A549 (cell line): ENCODE measurements around the gene PRKRA. TPM values are rescaled to one million over a fixed set of nuclear protein-coding genes. Genes with fewer than 3 reads are reported as not detected.

ENCODE experiments used
- ATAC-seq, 2 experiments: fragments of 200-7000 bp in 1 of 2; fragments of >200 bp in 1 of 2; cut with Nextera tagmentation in 1 of 2; cut with Tn5 transposase in 1 of 2; 3 replicates each; pipeline versions ENCODE4 v1.8.0 to v1.9.1; 2018 to 2020; ENCODE audit warnings: mild to moderate bottlenecking in 1 of 2, moderate library complexity in 1 of 2
- CTCF ChIA-PET: fragments of 300-600 bp; sonication (Branson Sonifier 250); formaldehyde crosslinking; extraction: SDS; loops from one replicate; lab custom pipeline; 2021; ENCODE audit warnings: antibody characterized with exemption, inconsistent platforms; lab: Yijun Ruan, JAX
- POLR2A ChIA-PET: fragments of 350-600 bp; formaldehyde crosslinking; extraction: SDS; loops from one replicate; lab custom pipeline; 2021; ENCODE audit warnings: antibody characterized with exemption, inconsistent platforms; lab: Yijun Ruan, JAX
- DNase-seq, 2 experiments: peaks; one replicate each; pipeline versions ENCODE4 v3.0.0 to v3.0.0-alpha.2; 2011 to 2016; ENCODE audit warnings: low read depth in 1 of 2, low spot score in 1 of 2
- FAIRE-seq: peaks from 2 replicates; lab custom pipeline; 2011; peaks lifted over from hg19 to GRCh38; lab: Jason Lieb, UNC
- H3K27ac ChIP-seq, 2 experiments: fragments of >200 bp; sonication (Bioruptor Twin); formaldehyde crosslinking; 3 replicates each; pipeline ENCODE4 v1.5.1; 2016 to 2017
- H3K4me1 ChIP-seq: fragments of >200 bp; sonication (Bioruptor Twin); formaldehyde crosslinking; 3 replicates; pipeline ENCODE4 v1.6.1; 2016
- H3K4me2 ChIP-seq: fragments of >200 bp; sonication (Bioruptor Twin); formaldehyde crosslinking; 3 replicates; pipeline ENCODE4 v1.6.1; 2016
- H3K4me3 ChIP-seq: fragments of >200 bp; sonication (Bioruptor Twin); formaldehyde crosslinking; 3 replicates; pipeline ENCODE4 v1.5.1; 2016
- H3K9me3 ChIP-seq: fragments of >200 bp; sonication (Bioruptor Twin); formaldehyde crosslinking; 3 replicates; pipeline ENCODE4 v1.6.1; 2016
- CBX2 ChIP-seq: fragments of 200-600 bp; sonication (generic); IDR thresholded peaks from 2 replicates; pipeline ENCODE4 v1.6.1; 2016; ENCODE audit warnings: low read depth, mild to moderate bottlenecking, borderline replicate concordance
- CEBPB ChIP-seq, 2 experiments: fragments of >200 bp in 1 of 2; sonication (Bioruptor Twin) in 1 of 2; formaldehyde crosslinking in 1 of 2; IDR thresholded peaks; 2 replicates each; pipeline ENCODE4 v1.6.1; 2012 to 2016
- ESRRA ChIP-seq: fragments of 150-350 bp; IDR thresholded peaks from 2 replicates; pipeline ENCODE4 v1.6.1; 2014; ENCODE audit warnings: mild to moderate bottlenecking, low read length, borderline replicate concordance
- FOSB ChIP-seq: fragments of 250-450 bp; sonication (Bioruptor Pico); IDR thresholded peaks from 2 replicates; pipeline ENCODE4 v1.5.0; 2020; ENCODE audit warnings: mild to moderate bottlenecking, moderate library complexity
- GATA3 ChIP-seq: IDR thresholded peaks from 2 replicates; pipeline ENCODE4 v1.6.1; 2012; ENCODE audit warnings: borderline replicate concordance
- HDAC2 ChIP-seq: fragments of 200-600 bp; sonication (generic); IDR thresholded peaks from 2 replicates; pipeline ENCODE4 v1.6.1; 2016
- JUN ChIP-seq, 2 experiments: fragments of >200 bp; sonication (Bioruptor Twin); formaldehyde crosslinking; IDR thresholded peaks; 2 replicates in 1 of 2; 3 replicates in 1 of 2; pipeline ENCODE4 v1.6.1; 2016 to 2017
- KDM1A ChIP-seq: fragments of 200-600 bp; sonication (generic); IDR thresholded peaks from 2 replicates; pipeline ENCODE4 v1.6.1; 2016; ENCODE audit warnings: low read depth, mild to moderate bottlenecking
- MAFK ChIP-seq: fragments of 450-650 bp; IDR thresholded peaks from 2 replicates; pipeline ENCODE4 v1.6.1; 2014; ENCODE audit not compliant: partially characterized antibody
- MAZ ChIP-seq: fragments of 150-350 bp; IDR thresholded peaks from 2 replicates; pipeline ENCODE4 v1.6.1; 2014; ENCODE audit warnings: antibody characterized with exemption, low read depth, low read length, borderline replicate concordance
- NFE2L2 ChIP-seq: fragments of 150-350 bp; conservative IDR thresholded peaks from 2 replicates; pipeline ENCODE4 v1.6.1; 2014; ENCODE audit warnings: low read length
- NR3C1 ChIP-seq: fragments of >200 bp; sonication (Bioruptor Twin); formaldehyde crosslinking; IDR thresholded peaks from 3 replicates; pipeline ENCODE4 v1.6.1; 2017
- PHF8 ChIP-seq: fragments of 200-600 bp; sonication (generic); IDR thresholded peaks from 2 replicates; pipeline ENCODE4 v1.6.1; 2016; ENCODE audit warnings: low read depth, mild to moderate bottlenecking, antibody characterized with exemption, moderate library complexity, borderline replicate concordance
- POLR2A ChIP-seq: IDR thresholded peaks from 2 replicates; pipeline ENCODE4 v1.6.1; 2012; ENCODE audit warnings: mild to moderate bottlenecking, low read length
- RAD21 ChIP-seq, 2 experiments: fragments of >200 bp in 1 of 2; sonication (Bioruptor Twin) in 1 of 2; formaldehyde crosslinking in 1 of 2; IDR thresholded peaks in 1 of 2; conservative IDR thresholded peaks in 1 of 2; 2 replicates in 1 of 2; 3 replicates in 1 of 2; pipeline ENCODE4 v1.6.1; 2012 to 2018; ENCODE audit warnings: inconsistent platforms in 1 of 2
- SMC3 ChIP-seq: fragments of >200 bp; sonication (Bioruptor Twin); formaldehyde crosslinking; IDR thresholded peaks from 3 replicates; pipeline ENCODE4 v1.6.1; 2018; ENCODE audit warnings: inconsistent platforms
- WGBS: methylation state at CpG from one replicate; pipeline ENCODE4 v1.1.6; 2017; ENCODE audit errors: missing lambda C conversion rate; 5-methylcytosine and 5-hydroxymethylcytosine counted together
- polyA plus RNA-seq, 4 experiments: library from polyadenylated mRNA; depleted of rRNA in 3 of 4; stranded (reverse); fragments of >200 nt; fragmentation: RNase III in 1 of 4; extraction: RNeasy Plus Mini Kit Qiagen cat#74134 plus additional on column Dnase treatment in 1 of 4; gene quantifications; 2 replicates in 3 of 4; 3 replicates in 1 of 4; pipeline ENCODE4 v1.2.3, GENCODE V29; 2011 to 2017
- TF ChIP-seq, protein P1 (sequence below): IDR thresholded peaks from 2 replicates; pipeline ENCODE4 v1.6.1; 2012; ENCODE audit warnings: low read depth, borderline replicate concordance
- TF ChIP-seq, protein P2 (sequence below): IDR thresholded peaks from 2 replicates; pipeline ENCODE4 v1.6.1; 2012
- TF ChIP-seq, protein P3 (sequence below): IDR thresholded peaks from 2 replicates; pipeline ENCODE4 v1.6.1; 2012
- TF ChIP-seq, protein P4 (sequence below): fragments of 450-650 bp; IDR thresholded peaks from 2 replicates; pipeline ENCODE4 v1.6.1; 2014; ENCODE audit warnings: antibody characterized with exemption
- TF ChIP-seq, protein P5 (sequence below): fragments of >200 bp; sonication (Bioruptor Twin); formaldehyde crosslinking; IDR thresholded peaks from 3 replicates; pipeline ENCODE4 v1.5.1; 2016

Gene PRKRA
- polyA plus RNA-seq, 2 of the 4 experiments (the other 2 are of a cell fraction): 44.1 to 63.4 TPM

DNA sequence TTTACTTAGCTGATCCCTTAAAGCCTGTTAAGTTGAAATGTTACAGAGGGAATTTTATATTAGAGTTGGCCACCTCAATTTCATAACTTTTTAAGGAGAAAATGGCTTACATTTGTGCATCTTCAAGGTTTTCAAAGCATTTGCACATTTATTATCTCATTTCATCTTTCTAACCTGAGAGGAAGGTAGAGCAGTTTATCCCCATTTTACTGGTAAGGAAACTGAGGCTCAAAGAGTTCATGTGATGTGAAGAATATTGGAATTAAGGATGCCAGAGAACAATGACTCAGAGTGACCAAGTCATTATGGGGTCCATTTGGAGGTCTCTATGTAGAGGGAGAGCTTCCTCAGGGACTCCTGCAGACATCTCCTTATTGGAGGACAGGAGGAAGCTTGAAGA, 35.0 kb downstream of the PRKRA start:
- Histone ChIP-seq H3K4me3 (no peak overlapping the region), H3K27ac (no peak overlapping the region), H3K9me3 (no peaks in the 10 kb centered on the region), H3K4me2 (no peak overlapping the region), H3K4me1 (peaks cover 14% of the 10 kb centered on the region)
- CTCF ChIA-PET: interaction anchor here (1.1 to 5.9 kb wide), 6 partner anchors 10 to 304 kb away, joined by 3 to 60 read pairs (median 25); partner anchors contain the start of gene RBM45
- no peak for TF ChIP-seq HDAC2
- no peak for TF ChIP-seq MAZ
- no peak for TF ChIP-seq ESRRA
- TF ChIP-seq MAFK: no peak
- TF ChIP-seq NFE2L2: no peak
- no peak for TF ChIP-seq PHF8
- no peak for TF ChIP-seq CBX2
- TF ChIP-seq SMC3: no peak
- no peak for TF ChIP-seq CEBPB (IDR thresholded peaks at IDR 0.05)
- FAIRE-seq (no peak), ATAC-seq (no peak), DNase-seq (no peak)
- POLR2A ChIA-PET: no interaction called here

DNA sequence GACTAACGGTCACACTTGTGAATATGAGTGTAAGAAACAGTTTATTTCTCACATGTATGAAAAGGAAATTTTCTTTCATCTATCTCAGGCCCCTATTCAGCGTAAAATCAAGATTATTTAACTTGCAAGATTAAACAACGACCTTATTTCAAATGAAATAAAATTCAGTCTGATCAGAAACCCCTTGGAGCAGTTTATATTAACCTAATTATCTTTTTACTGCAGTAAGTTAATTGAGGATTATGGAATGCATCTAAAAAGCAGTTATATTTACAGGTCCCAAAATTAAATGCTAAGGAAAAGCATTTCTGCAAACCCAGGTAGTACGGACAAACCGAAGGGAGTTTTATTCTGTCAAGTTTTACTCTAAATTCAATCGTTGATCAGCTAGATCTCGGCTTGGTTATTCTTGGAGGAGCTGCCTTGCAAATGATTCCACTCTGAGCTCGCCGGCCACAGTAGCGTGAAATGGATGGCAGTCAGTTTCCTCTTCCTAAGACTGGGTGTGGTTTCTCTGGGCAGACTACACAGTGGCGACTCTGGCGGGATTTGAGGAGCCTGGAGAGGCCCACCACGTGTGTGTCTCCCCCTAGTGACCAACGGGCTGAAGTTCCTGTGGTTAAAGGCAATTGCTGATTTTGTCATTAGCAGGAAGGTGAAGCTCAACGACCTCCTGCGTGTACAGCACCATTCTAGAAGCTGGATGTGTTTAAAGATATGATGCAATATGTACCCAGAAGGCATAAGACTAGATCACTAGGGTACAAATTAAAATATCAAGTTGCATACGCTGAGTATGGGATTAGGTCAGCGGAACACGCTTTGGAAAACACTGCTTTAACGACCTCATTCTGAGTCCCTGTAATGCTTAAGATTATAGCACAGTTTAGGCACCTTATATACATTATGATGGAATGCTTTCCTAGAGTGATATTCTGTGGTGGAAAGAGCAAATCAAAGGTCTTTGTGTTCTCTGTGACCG, 36.4 kb downstream of the PRKRA start:
- WGBS: 21% methylated on average over 21 of the region's 21 CpGs
- FAIRE-seq (no peak), DNase-seq (peak; percentile 76 to 96), ATAC-seq (peak; percentile 89 to 95)
- Histone ChIP-seq H3K4me3 (peak overlapping the region; percentile 48), H3K9me3 (no peaks in the 10 kb centered on the region), H3K4me2 (peak overlapping the region; percentile 79), H3K27ac (peak overlapping the region; percentile 93 to 95), H3K4me1 (peaks cover 14% of the 10 kb centered on the region)
- ChIA-PET POLR2A (interaction anchor here (1.0 to 2.3 kb wide), 5 partner anchors 10 to 302 kb away, joined by 3 to 19 read pairs (median 6); partner anchors contain the start of genes OSBPL6, PJVK, PRKRA and RBM45), CTCF (interaction anchor here (0.6 to 5.9 kb wide), 58 partner anchors 9 to 355 kb away, joined by 3 to 138 read pairs (median 4); partner anchors contain the start of gene RBM45)
- TF ChIP-seq GATA3 (no peak), POLR2A (peak; percentile 47), NR3C1 (no peak), CEBPB (IDR thresholded peaks at IDR 0.05) (no peak), KDM1A (no peak), RAD21 (conservative IDR thresholded peaks at IDR 0.05 in 1 of 2, IDR thresholded peaks at IDR 0.05 in 1 of 2) (peak; percentile 75 to 78), SMC3 (peak; percentile 83), FOSB (CRISPR knock-in tag) (no peak), JUN (IDR thresholded peaks at IDR 0.05) (0 out of 5 replicates have a peak, but pooled peaks of 1 of the 2 experiments have one; percentile 26)
- TF ChIP-seq, protein P1, sequence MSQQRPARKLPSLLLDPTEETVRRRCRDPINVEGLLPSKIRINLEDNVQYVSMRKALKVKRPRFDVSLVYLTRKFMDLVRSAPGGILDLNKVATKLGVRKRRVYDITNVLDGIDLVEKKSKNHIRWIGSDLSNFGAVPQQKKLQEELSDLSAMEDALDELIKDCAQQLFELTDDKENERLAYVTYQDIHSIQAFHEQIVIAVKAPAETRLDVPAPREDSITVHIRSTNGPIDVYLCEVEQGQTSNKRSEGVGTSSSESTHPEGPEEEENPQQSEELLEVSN: peak; percentile 55; the same call in 1 of the 2 replicates
- TF ChIP-seq, protein P2, sequence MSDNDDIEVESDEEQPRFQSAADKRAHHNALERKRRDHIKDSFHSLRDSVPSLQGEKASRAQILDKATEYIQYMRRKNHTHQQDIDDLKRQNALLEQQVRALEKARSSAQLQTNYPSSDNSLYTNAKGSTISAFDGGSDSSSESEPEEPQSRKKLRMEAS: peak; percentile 90
- TF ChIP-seq, protein P3, sequence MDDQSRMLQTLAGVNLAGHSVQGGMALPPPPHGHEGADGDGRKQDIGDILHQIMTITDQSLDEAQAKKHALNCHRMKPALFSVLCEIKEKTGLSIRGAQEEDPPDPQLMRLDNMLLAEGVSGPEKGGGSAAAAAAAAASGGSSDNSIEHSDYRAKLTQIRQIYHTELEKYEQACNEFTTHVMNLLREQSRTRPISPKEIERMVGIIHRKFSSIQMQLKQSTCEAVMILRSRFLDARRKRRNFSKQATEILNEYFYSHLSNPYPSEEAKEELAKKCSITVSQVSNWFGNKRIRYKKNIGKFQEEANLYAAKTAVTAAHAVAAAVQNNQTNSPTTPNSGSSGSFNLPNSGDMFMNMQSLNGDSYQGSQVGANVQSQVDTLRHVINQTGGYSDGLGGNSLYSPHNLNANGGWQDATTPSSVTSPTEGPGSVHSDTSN: no peak
- TF ChIP-seq, protein P4, sequence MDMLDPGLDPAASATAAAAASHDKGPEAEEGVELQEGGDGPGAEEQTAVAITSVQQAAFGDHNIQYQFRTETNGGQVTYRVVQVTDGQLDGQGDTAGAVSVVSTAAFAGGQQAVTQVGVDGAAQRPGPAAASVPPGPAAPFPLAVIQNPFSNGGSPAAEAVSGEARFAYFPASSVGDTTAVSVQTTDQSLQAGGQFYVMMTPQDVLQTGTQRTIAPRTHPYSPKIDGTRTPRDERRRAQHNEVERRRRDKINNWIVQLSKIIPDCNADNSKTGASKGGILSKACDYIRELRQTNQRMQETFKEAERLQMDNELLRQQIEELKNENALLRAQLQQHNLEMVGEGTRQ: 0 out of 2 replicates have a peak, but pooled peaks have one; percentile 6
- TF ChIP-seq, protein P5, sequence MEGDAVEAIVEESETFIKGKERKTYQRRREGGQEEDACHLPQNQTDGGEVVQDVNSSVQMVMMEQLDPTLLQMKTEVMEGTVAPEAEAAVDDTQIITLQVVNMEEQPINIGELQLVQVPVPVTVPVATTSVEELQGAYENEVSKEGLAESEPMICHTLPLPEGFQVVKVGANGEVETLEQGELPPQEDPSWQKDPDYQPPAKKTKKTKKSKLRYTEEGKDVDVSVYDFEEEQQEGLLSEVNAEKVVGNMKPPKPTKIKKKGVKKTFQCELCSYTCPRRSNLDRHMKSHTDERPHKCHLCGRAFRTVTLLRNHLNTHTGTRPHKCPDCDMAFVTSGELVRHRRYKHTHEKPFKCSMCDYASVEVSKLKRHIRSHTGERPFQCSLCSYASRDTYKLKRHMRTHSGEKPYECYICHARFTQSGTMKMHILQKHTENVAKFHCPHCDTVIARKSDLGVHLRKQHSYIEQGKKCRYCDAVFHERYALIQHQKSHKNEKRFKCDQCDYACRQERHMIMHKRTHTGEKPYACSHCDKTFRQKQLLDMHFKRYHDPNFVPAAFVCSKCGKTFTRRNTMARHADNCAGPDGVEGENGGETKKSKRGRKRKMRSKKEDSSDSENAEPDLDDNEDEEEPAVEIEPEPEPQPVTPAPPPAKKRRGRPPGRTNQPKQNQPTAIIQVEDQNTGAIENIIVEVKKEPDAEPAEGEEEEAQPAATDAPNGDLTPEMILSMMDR: peak; percentile 89
